Measurements from ENCODE around the gene KLRC1.
"Not testable (repeated sequence)": the region's sequence is repeated elsewhere in the genome, so short reads cannot be mapped to it uniquely, and the experiment has no call there.

KLRC1 gene

DNA sequence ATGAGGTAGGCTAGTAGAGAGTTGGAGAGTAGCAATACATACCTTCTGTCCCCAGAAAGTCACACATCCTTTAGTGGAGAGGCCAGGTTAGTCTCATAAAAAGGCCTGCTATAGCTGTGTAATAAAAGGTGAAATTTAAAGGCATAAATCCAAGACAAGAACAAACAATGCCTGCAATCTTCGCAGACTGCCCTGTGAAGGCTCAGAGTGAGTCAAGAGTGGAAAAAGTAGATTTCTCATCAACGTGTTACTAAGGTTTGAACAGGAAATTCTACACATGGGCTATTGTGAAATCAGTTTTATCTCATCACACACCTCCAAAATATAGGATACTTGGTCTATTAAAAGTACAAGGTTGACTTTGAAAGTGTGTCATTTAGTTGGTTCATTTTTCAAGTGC, at the start of gene KLRC1:
KLRC1 (minus strand) TSS at position 222 of the 400 bp plus-strand sequence. CDS start 2,221 bp downstream, outside the sequence.
- no peak for DNase-seq

DNA sequence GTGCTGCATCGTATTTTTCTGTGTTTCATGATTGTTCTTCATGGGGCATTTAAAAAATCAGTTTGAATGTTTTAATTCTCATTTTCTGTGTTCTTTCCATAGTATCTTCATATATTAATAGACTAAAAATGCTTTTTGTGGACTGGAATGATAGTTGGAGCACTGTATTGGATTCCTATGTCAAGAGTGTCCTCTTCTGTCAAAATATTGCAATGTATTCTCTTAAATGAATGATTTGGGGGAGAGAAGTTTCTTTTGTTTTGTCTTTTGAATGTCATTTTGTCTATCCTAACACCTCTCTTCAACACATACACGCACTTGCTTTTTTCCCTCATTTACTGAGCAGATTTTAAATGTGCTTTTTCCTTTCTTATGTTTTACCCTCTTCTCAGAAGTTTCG, 47.9 kb upstream of the KLRC1 start:
- no peak for DNase-seq

DNA sequence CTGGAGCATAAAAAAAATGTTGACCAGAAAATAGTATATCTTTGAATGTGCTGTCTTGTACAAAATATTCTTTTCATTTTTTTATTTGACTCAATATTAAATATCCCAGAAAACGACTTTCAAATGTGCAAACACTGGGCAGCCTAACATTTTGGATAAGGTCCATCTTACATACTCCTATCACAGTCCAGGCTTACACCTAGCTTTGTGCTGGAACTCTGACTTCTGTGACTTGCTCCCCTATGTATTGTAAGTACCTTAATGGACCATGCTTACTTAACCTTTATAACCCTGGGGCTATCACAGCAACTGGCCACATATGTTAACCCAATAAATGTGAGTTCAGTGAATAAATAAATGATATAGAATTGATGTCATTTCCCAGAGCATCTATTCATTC, 44.9 kb upstream of the KLRC1 start:
- DNase-seq = no peak

- DNase-seq = no peak
These were observed 44.4 kb upstream of the KLRC1 start for GRCh38 chr12:10497602-10498001.

DNA sequence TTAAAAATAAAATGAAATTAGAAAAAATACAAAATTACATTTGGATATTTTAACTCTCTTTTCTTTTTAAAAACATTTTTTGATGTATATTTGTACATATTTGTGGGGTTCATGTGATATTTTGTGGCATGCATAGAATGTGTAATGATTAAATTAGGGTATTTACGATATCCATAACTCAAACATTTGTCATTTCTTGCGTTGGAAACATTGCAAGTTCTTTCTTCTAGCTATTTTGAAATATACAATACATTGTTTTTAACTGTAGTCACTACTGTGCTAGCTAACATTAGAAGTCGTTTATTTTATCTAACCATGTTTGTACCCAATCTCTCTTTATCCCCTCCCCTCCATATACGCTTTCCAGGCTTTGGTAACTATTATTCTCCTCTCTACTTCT, 38.6 kb upstream of the KLRC1 start:
- DNase-seq = no peak

DNA sequence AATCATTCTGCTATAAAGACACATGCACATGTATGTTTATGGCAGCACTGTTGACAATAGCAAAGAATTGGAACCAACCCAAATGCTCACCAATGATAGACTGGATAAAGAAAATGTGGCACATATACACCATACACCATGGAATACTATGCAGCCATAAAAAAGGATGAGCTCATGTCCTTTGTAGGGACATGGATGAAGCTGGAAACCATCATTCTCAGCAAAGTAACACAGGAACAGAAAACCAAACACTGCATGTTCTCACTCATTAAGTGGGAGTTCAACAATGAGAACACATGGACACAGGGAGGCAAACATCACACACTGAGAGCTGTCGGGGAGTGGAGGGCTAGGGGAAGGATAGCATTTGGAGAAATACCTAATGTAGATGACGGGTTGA, 34.2 kb upstream of the KLRC1 start:
- DNase-seq = not testable (repeated sequence)

DNA sequence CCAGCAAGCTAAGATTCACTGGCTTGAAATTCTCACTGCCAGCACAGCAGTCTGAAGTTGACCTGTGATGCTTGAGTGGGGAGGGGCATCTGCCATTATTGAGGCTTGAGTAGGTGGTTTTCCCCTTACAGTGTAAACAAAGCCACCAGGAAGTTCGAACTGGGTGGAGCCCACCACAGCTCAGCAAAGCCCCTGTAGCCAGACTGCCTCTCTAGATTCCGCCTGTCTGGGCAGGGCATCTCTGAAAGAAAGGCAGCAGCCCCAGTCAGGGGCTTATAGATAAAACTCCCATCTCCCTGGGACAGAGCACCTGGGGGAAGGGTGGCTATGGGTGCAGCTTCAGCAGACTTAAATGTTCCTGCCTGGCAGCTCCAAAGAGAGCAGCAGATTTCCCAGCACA, 28.7 kb upstream of the KLRC1 start:
- not testable (repeated sequence) for DNase-seq

- DNase-seq = not testable (repeated sequence)
These were observed 19.6 kb upstream of the KLRC1 start for GRCh38 chr12:10472808-10473207.

- DNase-seq = no peak
These were observed 16.5 kb upstream of the KLRC1 start for GRCh38 chr12:10469701-10470100.

DNA sequence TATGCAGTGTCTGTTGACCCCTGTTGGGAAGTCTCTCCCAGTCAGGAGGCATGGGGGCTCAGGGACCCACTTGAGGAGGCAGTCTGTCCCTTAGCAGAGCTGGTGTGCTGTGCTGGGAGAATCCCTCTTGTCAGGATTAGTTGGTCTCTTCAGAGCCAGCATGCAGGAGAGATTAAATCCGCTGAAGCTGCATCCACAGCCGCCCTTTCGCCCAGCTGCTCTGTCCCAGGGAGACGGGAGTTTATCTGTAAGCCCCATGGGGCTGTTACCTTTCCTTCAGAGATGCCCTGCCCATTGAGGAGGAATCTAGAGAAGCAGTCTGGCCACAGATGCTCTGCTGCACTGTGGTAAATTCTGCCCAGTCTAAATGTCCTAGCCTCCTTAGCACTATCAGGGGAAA, 13.1 kb upstream of the KLRC1 start:
- DNase-seq = no peak

- no peak for DNase-seq
These were observed 4.6 kb upstream of the KLRC1 start for GRCh38 chr12:10457760-10458159.

GRCh38 chr12:10456856-10457255, 3.7 kb upstream of the KLRC1 start:
- no peak for DNase-seq

DNA sequence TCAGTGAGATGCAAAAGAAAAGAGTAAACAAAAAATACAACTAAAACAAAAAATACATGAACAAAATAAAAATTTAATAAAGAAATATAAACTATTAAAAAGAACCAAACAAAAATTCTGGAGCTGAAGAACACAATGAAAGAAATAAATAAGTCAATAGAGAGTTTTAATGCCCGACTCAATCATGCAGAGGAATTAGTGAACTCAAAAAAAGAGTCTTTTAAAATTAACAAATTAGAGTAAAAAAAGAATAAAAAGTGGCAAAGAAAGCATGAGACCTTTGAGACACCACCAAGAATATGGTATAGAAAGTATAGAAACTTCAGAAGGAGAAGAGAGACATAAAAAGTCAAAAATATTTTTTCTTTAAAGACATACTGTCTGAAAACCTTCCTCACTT, 2.6 kb upstream of the KLRC1 start:
- DNase-seq = no peak

DNA sequence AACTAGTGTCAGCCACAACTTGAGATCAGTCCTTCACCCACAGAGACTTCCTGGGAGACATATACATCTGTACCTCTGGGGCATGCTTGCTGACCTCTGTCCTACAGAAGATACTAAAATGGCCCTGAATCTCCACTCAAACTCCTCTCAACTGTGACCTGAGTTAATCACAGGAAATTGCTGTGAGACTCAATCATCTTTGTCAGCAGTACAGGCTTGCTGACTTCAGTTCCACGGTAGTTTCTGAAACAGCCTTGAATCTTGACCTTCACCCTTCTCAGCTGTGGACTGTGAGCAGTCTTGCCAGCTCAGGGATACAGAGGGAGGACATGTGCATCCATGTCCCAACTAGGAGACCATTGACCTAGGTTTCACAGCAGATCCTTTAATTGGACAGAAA, 1.4 kb upstream of the KLRC1 start:
- DNase-seq = no peak

DNA sequence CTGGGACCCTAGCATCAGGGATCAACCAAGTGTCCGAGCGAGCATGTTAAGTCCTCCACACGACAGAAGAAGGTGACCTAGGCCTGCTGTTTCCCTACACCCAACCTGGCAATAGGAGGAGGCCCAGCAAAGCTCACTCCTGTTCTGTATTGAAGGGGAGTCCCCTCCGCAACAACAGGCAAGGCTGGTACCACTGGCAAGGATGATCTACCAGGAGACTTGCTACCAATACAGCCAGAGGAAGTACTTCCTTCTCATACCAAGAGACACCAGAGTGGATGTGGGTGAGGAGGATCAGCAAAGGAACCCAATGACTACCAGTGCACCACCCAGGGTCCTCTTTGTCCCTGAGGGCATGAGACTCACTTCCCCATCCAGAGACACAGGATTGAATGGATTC, 4.9 kb downstream of the KLRC1 start:
- no peak for DNase-seq

- not testable (repeated sequence) for DNase-seq
These were observed 7.1 kb downstream of the KLRC1 start for GRCh38 chr12:10446052-10446451.

GRCh38 chr12:10441144-10441543, 12.0 kb downstream of the KLRC1 start:
- not testable (repeated sequence) for DNase-seq

DNA sequence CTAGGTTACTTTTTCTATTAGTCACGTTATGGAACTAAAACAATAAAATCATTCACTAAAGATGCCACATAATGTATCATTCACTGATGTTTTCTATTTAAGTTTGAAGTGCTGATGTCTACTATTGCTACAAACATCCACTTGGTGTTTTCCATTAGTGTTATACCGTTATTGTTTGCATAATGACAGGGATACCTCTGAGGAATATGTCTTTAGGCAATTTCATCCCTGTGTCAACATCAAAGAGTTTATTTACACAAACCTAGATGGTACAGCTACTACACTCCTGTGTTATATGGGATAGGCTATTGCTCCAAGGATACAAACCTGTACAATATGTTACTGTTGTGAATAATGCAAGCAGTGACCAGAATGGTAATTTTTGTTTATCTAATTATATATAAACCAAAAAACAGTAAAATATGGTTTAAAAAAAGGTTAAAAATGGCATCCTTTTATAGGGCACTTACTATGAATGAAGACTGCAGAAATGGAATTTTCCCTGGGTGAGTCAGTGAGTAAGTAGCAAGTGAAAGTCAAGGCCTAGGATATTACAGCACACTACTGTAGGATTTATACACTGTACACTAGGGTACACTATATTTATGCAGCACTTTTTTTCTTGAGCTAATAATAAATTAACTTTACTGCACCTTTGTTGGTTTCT, 13.4 kb downstream of the KLRC1 start:
- DNase-seq = peak; percentile 0

GRCh38 chr12:10437601-10438000, 15.6 kb downstream of the KLRC1 start:
- not testable (repeated sequence) for DNase-seq

DNA sequence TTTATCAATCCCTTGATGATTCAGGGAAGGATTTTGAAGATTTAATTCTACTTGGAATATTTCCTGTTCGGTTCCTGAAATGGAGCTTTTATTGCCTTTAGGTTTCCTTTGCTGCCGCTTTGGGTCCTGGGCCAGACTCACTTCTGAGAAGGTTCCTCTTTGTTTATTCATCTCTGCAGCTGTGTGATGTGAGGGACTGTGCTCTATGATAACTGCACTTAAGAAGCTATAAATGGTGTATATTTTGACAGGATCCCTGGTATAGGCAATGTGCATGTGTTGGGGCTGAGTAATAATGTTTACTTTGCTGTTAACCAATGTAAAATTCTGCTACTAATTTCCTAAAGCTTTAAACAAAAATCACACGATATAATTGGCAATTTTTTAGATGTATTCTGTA, 17.4 kb downstream of the KLRC1 start, which contains the start of gene KLRC2:
KLRC2 (minus strand) TSS at position 195 of the 400 bp plus-strand sequence; CDS start at position 171, 24 bp downstream.
- DNase-seq = not testable (repeated sequence)

DNA sequence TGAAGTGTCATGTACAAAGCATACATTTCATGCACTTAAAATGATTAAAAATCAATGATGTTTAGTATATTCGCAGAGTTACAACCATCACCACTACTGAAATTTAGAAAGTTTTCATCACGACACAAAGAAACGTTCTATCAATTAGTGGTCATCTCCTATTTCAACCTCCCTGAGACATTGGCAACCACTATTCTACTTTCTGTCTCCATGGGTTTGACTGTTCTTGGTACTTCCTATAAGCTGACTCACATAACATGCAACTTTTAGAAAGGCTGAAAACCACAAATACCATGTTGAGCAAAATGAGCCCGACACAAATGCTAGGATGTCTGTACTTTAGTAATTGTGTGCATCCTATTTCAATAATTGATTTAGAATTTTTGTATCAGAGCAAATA, 22.6 kb downstream of the KLRC1 start:
- not testable (repeated sequence) for DNase-seq

DNA sequence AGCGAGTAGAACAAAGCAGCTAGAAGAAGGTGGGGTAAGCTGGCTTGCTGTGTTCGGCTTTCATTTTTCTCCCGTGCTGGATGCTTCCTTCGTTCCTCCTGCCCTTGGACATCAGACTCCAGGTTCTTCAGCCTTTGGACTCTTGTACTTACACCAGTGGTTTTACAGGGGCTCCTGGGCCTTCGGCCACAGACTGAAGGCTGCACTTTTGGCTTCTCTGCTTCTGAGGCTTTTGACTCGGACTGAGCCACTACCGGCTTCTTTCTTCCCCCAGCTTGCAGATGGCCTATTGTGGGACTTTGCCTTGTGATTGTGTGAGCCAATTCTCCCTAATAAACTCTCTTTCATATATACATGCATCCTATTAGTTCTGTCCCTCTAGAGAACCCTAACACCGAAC, 27.2 kb downstream of the KLRC1 start:
- not testable (repeated sequence) for DNase-seq

- DNase-seq = not testable (repeated sequence)
These were observed 28.8 kb downstream of the KLRC1 start for GRCh38 chr12:10424260-10424899.

- DNase-seq = not testable (repeated sequence)
These were observed 31.0 kb downstream of the KLRC1 start for GRCh38 chr12:10422159-10422558.

- DNase-seq = not testable (repeated sequence)
These were observed 32.8 kb downstream of the KLRC1 start, which contains the start of gene KLRC3 for GRCh38 chr12:10420334-10420733. KLRC3 (minus strand) TSS chr12:10420595; CDS start chr12:10420550, 45 bp downstream.
